Brain pericyte (primary cell): ENCODE data around the gene ARSH.
"Not testable (repeated sequence)": the region's sequence is repeated elsewhere in the genome, so short reads cannot be mapped to it uniquely, and the experiment has no call there.

Source experiments
- DNase-seq: peaks from one replicate; pipeline ENCODE4 v3.0.0-alpha.2; 2012; ENCODE audit warnings: low read depth, low spot score

The ARSH gene

GRCh38 chrX:3044196-3044595 is 37.9 kb downstream of the ARSH start:
- no peak for DNase-seq

DNA sequence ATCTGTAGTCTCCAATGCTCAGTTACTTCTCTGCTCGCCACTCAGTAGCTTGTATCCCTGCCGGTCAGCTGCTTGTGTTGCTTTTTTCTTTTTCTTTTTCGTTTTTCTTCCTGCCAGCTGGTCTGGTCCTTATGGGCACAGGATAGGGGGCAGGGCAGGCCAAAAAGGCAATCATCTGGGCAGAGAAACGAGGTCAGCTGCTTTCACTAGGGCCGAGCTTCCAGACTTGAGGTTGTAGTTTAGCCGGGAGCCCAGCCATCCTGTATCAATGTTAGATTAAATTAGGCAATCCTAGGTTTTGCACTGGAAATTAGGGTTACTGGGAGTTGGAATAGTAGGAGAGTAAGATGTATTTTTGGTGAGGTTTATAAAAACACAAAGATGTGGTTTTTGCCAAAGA is 38.3 kb downstream of the ARSH start:
- DNase-seq = no peak

GRCh38 chrX:3046253-3047240 is 40.2 kb downstream of the ARSH start:
- no peak for DNase-seq

- DNase-seq = not testable (repeated sequence)
These were observed 44.3 kb downstream of the ARSH start for GRCh38 chrX:3050523-3051175.

GRCh38 chrX:3052860-3053259 is 46.5 kb downstream of the ARSH start:
- DNase-seq = no peak

DNA sequence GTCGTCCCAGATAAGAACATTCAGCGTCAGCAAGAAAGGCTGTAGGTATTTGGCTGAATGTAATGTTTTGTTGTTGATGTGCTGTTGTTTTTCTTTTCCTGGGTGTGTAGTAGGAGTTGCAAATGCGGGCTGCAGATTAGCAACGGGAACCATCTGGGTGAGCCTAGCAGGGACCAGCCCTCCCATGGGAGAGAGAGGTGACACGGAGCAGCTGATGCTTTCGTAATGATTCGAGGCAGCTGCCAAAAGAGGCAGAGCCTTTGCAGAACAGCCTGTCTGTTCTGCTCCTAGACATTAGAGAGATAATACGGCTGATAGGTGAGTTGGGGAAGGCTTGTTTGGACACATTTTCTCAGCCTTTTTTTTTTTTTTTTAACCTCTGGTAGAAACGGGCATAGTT is 60.2 kb downstream of the ARSH start:
- DNase-seq = no peak

GRCh38 chrX:3075959-3076358 is 69.6 kb downstream of the ARSH start:
- DNase-seq = no peak

GRCh38 chrX:3076416-3076991 is 70.2 kb downstream of the ARSH start:
- no peak for DNase-seq
